Measurements from ENCODE around the gene RPS16. TPM values are rescaled to one million over a fixed set of nuclear protein-coding genes. Genes with fewer than 3 reads are reported as not detected.
A peak's percentile ranks its signal among the peaks of the same experiment; 100 is the strongest.
"Not testable (repeated sequence)": the region's sequence is repeated elsewhere in the genome, so short reads cannot be mapped to it uniquely, and the experiment has no call there.

The RPS16 gene
- polyA plus RNA-seq (2013, experiment 1 of 2; ENCODE audit: insufficient read length): 1,185 TPM
- polyA plus RNA-seq (2013, experiment 2 of 2; ENCODE audit: insufficient read length): 1,102 TPM

- DNase-seq: peak; percentile 97
Measured at GRCh38 chr19:39435499-39436349, at the start of gene RPS16. Gene RPS16, minus strand, starts transcription at chr19:39435949. Its CDS starts 54 bp downstream, at chr19:39435895.

DNA sequence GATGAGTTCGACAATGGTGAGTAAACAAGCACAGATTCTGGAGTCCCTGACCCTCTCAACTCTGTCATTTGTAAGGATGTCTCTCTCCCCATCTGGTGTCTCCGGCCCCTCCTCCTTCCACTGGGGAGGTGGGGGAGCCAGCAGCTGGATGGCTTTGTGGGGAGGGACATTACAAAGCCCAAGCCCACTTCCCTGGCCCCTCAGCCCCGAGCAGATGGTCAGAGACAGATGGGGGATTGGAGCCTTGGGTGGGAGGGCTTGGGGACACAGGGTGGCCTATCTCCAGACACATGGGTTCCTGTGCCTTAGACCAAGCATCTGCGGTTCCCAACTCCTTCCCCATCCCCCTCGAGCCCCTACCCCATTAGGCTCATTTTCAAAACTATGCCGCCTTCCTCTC is 47.4 kb upstream of the RPS16 start:
- no peak for DNase-seq

DNA sequence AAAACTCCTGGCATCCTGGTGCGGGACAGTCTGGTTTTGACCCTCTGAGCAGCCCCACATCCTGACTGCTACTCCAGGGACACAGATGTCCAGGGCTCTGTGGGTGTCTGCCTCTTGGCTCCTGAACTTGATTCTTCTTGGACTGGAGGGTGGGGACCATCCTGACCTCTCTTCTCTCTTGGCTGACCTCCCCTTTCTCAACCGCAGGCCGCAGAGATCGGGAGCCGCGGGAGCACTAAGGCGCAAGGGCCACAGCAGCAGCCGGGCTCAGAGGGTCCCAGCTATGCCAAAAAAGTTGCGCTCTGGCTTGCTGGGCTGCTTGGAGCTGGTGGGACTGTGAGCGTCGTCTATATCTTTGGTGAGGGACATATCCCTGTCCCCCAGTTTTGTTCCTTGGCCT is 45.9 kb upstream of the RPS16 start:
- no peak for DNase-seq

DNA sequence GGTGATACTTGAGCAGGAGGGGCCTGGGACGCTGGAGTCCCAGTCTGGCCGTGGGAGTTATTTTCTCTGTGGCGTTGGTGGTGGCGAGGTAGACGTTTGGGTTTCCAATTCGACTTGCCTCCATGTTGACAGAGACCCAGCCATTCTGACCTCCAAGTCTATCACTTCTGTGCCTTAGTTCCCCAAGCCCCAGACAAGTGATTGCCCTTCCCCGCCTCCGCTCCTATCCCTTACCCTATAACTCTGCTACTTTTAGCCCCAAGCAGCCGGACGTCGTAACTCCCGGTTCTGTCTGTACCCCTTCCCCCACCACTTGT is 45.4 kb upstream of the RPS16 start:
- DNase-seq: no peak

- DNase-seq: peak; percentile 95
Measured at GRCh38 chr19:39480337-39481228, 44.8 kb upstream of the RPS16 start, which contains the start of gene TIMM50. Gene TIMM50, plus strand, starts transcription at chr19:39480838. Its CDS starts 16 bp downstream, at chr19:39480854.

DNA sequence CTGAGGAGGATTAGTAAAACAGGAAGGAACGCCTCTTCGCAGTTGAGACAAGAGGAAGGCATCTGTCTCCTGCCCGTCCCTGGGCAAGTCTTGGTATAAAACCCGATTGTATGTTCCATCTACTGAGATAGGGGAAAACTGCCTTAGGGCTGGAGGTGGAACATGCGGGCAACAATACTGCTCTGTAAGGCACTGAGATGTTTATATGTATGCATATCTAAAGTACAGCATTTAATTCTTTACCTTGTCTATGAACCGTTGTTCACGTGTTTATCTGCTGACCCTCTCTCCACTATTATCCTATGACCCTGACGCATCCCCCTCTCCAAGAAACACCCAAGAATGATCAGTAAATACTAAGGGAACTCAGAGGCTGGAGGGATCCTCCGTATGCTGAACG is 44.2 kb upstream of the RPS16 start:
- DNase-seq: no peak

DNA sequence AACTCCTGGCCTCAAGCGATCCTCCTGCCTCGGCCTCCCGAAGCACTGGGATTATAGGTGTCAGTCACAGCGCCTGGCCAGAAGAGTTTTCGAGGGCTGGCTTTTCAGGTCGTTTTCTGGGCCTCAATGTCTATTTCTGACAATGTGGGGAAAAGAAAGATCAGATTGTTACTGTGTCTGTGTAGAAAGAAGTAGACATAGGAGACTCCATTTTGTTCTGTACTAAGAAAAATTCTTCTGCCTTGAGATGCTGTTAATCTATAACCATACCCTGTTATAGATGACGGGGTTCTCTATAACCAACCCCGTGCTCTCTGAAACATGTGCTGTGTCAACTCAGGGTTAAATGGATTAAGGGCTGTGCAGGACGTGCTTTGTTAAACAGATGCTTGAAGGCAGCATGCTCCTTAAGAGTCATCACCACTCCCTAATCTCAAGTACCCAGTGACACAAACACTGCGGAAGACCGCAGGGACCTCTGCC is 43.6 kb upstream of the RPS16 start:
- not testable (repeated sequence) for DNase-seq

DNA sequence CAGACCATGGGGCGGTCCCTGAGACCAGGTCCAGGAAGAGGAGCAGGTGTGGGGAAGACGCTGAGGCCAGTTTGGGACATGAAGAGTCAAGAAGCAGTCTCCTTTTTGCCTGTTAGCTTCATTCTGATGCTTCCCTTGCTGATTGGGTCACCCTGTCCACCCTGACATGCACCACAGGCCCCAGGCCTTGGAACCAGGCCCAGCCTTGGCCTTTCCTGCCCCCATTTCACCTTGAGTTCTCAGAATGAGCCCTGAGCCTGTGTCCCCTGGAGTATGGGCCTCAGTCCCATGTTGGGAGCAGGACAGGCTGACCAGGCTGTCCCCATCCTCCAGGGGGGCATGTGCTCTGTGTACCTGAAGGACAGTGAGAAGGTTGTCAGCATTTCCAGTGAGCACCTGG is 40.0 kb upstream of the RPS16 start:
- no peak for DNase-seq

DNA sequence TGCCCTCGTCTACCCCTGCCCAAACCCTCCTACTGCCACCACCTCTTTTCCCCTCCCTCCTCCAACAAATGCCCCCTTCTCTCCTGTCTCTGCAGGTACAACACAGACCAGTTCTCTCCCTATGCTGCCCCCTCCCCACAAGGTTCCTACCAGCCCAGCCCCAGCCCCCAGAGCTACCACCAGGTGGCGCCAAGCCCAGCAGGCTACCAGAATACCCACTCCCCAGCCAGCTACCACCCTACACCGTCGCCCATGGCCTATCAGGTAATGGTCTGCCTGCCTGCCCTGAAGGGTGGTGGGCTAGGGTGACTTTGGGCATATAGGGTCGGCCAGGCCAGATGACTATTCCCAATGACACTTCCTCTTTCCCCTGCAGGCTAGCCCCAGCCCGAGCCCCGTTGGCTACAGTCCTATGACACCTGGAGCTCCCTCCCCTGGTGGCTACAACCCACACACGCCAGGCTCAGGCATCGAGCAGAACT is 38.4 kb upstream of the RPS16 start:
- peak; percentile 26 for DNase-seq

GRCh38 chr19:39473443-39473960 is 37.8 kb upstream of the RPS16 start:
- no peak for DNase-seq

- DNase-seq: no peak
Measured at GRCh38 chr19:39472746-39473442, 37.1 kb upstream of the RPS16 start.

DNA sequence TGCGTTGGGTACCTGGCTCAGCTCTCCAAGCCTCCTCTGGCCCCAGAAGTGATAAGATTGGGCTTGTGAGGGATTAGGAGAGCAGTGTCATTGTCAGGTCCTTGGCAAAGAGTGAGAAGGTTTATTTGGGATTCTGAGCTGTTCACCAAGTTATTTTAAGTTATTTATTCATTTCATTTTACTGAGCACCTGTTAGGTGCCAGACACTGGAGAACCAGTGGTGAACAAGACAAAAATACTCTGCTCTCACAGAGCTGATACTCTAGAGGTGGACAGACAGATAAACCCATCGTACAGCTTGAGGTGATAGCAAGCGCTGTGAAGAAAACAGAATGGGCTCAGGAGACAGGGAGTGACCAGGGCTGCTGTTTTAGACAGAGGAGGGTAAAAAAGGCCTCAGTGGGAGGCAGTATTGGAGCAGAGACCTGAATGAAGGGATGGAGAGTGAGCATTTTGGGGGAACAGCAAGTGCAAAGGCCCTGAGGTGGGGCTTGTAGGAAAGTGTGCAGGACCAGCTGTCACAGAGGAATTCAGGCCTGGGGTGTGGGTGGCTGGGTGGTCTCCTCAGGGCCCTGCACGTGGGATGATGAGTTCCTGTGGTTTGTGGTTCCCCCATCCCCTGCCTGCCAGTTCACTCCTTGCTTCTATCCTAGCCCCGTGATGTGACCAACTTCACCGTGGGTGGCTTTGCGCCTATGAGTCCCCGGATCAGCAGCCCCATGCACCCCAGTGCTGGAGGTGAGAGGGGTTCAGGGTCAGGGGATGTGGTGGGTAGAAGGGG is 36.2 kb upstream of the RPS16 start:
- DNase-seq: no peak

- DNase-seq: no peak
Measured at GRCh38 chr19:39470724-39471339, 35.1 kb upstream of the RPS16 start.

DNA sequence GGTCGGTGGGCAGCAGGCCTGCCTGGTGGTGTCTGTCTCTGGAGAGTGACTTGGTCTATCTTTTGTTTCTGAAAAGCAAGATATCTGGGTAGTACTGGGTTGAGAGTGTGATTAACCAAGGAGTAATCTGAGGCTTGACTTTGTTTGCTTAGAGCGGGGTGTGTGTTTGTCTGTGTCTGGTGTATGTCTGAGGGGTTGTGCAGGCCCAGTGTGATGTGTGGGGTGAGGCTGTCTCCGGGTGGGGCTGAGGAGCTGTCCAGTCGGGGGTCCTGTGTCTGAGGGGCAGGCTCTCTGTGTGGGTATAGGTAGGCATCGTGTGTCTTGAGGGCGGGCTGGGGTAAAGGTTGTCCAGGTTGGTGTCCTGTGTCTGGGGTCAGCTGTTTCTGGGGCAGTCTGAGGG is 33.8 kb upstream of the RPS16 start:
- DNase-seq: no peak

DNA sequence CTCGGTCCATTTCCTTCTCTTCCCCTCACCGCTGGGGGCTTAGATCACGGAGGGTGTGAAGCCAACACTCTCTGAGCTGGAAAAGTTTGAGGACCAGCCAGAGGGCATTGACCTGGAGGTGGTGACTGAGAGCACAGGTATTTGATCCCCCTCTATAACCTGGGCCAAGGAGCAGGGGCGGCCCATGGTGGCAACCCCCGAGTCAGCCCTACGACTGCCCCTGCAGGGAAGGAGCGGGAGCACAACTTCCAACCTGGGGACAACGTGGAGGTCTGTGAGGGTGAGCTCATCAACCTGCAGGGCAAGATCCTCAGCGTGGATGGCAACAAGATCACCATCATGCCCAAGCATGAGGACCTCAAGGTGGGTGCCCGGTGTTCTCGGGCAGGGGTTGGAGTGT is 33.3 kb upstream of the RPS16 start:
- no peak for DNase-seq

- no peak for DNase-seq
Measured at GRCh38 chr19:39467941-39468340, 32.2 kb upstream of the RPS16 start.

- DNase-seq: no peak
Measured at GRCh38 chr19:39465956-39466747, 30.4 kb upstream of the RPS16 start.

- DNase-seq: no peak
Measured at GRCh38 chr19:39463403-39463802, 27.7 kb upstream of the RPS16 start.

DNA sequence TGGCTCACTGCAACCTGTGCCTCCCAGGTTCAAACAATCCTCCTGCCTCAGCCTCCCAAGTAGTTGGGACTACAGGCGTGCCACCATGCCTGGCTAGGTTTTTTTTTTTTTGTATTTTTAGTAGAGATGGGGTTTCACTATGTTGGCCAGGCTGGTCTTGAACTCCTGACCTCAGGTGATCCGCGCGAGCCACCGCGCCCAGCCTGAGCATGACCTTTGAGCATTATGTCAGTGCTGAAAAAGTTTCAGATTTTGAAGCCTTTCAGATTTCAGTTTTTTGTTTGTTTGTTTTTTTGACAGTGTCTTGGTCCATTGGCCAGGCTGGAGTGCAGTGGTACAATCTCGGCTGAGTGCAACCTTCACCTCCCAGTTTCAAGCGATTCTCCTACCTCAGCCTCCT is 15.5 kb upstream of the RPS16 start:
- not testable (repeated sequence) for DNase-seq

All from fibroblast of skin of back (primary cell).